ENCODE results near the gene SFT2D1. TPM values are rescaled to one million over a fixed set of nuclear protein-coding genes. Genes with fewer than 3 reads are reported as not detected.

SFT2D1 gene
- total RNA-seq, 1 donor from 2014 or later: 19.2 TPM

Other genes starting within 250 kb of the SFT2D1 start
- gene TBXT, start 174.7 kb downstream of the SFT2D1 start, total RNA-seq: not detected
- 0.25 TPM for gene PRR18, start 34.2 kb downstream of the SFT2D1 start, total RNA-seq
- gene MPC1, start 40.4 kb upstream of the SFT2D1 start, total RNA-seq: 33.9 TPM
- gene RAMACL, start 244.1 kb upstream of the SFT2D1 start, total RNA-seq: 1.5 TPM